Measurements from ENCODE around the gene PARVB.
"Not testable (repeated sequence)": the region's sequence is repeated elsewhere in the genome, so short reads cannot be mapped to it uniquely, and the experiment has no call there.

The PARVB gene

DNA sequence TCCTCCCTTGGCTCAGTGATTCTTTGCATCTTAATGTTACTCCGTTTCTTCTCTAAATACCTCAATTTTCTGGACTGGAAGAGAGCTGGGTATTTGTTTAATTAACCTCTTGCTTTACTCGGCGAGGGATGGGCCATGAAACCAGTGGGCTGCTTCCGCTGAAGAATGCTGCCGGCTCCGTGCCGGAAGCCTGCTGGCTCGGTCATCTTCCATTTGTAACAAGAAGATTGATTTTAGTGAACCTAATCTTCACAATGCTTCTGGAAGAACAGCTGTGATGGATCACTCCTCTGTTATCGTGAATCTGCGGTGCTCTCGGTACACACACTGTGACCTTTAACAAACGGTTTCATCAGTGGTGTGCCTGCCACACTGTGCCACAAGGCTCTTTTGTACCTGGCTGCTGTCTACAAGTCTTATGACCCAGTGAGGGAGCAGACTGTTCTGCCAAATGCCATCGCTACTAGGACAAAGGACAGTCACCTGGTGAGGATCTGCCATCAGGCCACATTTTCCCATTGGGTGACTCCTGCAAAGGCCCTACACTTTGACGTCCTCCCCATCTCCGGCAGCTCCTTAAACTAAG lies 25.3 kb upstream of the PARVB start:
- no peak for DNase-seq

- DNase-seq: no peak
These were observed 24.7 kb upstream of the PARVB start for GRCh38 chr22:43999378-43999777.

GRCh38 chr22:44000123-44000522 lies 24.0 kb upstream of the PARVB start:
- no peak for DNase-seq

GRCh38 chr22:44001521-44001920 lies 22.6 kb upstream of the PARVB start:
- DNase-seq: no peak

GRCh38 chr22:44002324-44002723 lies 21.8 kb upstream of the PARVB start:
- no peak for DNase-seq

- no peak for DNase-seq
These were observed 21.1 kb upstream of the PARVB start for GRCh38 chr22:44002997-44003396.

DNA sequence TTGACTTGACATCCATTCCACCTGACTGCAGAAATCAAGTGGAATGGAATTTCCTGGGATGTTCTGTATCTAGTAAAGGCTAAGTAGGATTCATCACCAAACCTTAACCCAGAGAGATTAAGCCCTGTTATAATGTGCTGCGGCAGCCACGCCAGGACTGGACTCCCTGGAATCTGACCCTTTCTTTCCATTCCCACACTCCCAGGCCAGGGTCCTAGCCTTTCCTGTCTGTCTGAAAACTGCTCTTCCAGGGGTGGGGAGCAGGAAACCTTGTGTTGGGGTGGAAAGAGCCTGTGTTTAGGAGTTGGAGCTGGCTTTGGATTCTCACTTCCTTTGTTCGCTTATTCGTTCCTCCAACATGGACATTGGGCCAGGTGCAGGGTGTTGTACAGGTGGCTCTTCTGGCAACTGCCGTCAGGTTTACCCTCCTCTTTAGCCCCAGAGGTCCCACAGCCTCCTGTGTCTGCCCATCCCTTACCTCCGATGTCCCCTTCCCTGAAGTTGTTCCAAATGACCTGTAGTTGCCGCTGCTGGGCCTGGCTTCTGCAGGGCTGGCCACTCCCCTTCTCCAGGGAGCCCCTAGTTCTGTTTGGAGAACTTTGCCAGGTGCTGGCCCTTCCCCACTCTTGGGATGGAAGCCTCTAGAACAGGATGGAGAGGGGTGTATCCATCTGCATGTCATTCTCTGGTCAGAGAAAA lies 20.5 kb upstream of the PARVB start:
- DNase-seq: no peak

DNA sequence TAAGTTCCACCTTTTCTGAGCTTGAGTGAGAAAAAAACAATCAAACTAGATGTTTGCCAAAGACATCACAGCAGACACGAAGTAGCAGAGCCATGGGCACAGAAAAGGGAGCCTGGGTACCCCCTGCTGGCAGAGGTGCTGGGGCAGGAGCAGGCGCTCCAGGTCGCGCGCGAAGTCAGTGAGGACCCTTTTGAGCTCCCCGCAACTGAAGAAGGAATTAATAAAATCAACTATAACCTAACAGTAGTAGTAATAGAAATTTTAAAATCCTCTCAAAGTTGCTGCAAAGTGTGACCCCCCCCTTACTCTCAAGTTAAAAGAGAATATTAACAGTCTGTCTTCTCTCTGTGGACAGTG lies 20.0 kb upstream of the PARVB start:
- DNase-seq: no peak

DNA sequence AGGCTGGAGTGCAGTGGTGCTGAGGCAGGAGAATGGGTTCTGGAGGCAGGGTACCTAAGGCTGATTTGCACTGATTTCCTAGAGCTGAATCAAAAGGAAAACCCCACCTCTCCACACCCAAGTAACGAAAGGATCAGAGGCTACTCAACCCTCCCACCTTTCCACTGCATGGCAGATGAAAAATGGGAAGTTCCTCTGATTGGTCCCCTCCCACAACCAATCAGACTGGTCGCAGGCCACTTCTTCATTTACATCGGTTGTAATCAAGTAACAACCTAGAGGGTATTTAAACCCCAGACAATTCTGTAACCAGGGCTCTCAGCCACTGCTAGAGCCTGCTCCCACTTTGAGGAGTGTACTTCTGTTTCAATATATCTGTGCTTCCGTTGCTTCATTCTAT lies 18.6 kb upstream of the PARVB start:
- peak; percentile 69 for DNase-seq

GRCh38 chr22:44012162-44012561 lies 11.9 kb upstream of the PARVB start:
- DNase-seq: peak; percentile 65

DNA sequence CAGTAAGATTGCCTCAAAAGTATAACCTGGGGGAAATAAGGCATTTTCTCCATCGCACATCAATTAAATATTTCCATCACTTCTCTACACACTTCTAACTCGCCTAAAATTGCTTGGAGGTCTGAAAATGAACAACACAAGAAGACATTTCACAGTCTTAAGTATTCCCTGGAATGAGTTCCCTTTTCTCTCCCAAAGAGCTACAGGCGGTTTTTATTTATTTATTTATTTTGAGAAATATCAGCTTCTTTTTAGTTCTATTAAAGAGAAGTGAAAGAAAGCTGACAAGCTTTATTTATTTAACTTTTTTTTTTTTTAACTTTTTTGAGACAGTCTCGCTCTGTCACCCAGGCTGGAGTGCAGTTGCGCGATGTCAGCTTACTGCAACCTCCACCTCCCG lies 11.5 kb upstream of the PARVB start:
- DNase-seq: no peak

DNA sequence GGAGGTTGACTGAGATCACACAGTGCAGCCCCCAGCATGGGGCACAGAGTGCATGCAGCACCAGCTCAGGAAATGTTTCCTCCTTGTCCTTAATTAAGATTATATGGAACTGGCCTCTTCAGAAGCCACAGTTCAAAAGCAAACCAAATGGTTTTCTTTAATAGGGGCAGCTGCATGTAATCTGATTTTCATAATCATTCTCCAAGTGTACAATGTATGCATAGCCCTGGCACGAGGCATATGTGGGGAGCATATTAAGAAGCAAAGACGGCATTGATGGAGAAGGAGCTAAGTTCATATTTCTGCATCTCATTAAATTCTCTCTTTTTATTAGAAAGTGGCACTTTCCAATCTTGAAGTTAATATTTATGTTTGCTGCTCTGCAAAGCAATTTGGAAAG lies 9.9 kb upstream of the PARVB start:
- no peak for DNase-seq

- DNase-seq: not testable (repeated sequence)
These were observed 7.5 kb upstream of the PARVB start for GRCh38 chr22:44016586-44016985.

GRCh38 chr22:44018594-44018993 lies 5.5 kb upstream of the PARVB start:
- no peak for DNase-seq

DNA sequence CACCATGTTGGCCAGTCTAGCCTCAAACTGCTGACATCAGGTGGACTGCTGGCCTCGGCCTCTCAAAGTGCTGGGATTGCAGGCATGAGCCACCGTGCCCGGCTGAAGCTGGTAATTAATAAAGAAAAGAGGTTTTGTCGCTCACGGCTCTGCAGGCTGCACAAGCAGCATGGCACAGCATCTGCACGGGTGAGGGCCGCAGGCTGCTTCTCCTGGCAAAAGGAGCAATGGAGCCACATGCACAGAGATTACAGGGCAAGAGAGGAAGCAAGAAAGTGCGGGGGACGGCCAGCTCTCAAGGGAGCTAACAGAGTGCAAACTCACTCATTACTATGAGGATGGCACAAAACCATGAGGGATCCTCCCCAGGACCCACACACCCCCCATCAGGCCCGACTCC lies 4.7 kb upstream of the PARVB start:
- no peak for DNase-seq

DNA sequence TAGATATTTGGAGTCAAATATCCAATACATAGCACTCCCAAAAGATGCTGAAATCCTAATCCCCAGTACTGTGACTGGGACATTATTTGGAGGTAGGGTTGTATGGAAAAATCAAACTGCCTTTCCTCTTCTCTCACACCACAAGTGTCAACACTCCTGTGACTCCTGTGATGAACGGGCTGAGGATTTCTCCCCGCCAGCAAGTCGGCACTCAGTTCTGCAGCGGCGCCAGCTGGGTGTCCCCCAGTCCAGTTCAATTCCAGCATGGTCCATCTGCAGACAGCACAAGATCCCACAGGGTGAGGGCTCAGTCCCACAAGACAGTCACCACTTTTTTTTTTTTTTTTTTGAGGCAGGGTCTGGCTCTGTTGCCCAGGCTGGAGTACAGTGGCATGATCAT lies 4.3 kb upstream of the PARVB start:
- DNase-seq: no peak

GRCh38 chr22:44020981-44021380 lies 3.1 kb upstream of the PARVB start:
- no peak for DNase-seq

DNA sequence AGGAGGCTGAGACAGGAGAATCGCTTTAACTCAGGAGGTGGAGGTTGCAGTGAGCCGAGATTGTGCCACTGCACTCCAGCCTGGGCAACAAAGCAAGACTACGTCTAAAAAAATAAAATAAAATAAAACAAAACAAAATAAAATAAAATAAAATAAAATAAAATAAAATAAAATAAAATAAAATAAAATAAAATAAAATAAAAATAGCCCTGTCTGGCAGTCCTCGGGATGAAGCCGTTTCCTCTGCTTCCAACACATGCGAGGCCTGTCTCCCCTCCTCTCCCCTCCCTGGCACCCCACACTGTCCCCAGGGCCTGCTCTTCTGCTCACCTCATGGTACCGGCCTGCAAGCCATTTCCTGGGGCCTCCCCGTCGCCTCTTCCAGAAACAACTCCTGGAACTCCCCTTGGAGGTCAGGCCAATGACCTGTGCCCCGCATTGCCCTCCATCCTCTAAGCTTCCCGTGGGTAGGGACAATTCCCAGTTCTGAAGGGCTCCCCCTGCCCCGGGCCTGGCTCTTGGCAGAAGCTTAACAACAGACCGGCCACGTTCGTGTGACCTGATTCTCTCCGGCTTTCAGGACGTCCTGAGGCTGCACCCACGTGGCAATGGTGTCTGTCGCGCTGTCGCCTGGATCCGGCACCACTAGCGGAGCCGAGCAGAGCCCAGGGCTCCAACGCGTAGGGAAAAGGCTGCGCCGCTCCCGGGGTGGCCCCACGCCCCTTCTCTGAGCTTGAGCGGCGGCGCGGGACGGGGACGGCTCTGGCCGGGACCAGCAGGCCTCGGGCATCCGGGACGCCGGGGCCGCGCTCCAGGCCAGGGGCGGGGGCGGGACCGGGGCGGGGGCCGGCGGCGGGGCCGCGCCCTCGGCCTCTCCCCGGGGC lies 456 bp upstream of the PARVB start:
- peak; percentile 52 for DNase-seq

DNA sequence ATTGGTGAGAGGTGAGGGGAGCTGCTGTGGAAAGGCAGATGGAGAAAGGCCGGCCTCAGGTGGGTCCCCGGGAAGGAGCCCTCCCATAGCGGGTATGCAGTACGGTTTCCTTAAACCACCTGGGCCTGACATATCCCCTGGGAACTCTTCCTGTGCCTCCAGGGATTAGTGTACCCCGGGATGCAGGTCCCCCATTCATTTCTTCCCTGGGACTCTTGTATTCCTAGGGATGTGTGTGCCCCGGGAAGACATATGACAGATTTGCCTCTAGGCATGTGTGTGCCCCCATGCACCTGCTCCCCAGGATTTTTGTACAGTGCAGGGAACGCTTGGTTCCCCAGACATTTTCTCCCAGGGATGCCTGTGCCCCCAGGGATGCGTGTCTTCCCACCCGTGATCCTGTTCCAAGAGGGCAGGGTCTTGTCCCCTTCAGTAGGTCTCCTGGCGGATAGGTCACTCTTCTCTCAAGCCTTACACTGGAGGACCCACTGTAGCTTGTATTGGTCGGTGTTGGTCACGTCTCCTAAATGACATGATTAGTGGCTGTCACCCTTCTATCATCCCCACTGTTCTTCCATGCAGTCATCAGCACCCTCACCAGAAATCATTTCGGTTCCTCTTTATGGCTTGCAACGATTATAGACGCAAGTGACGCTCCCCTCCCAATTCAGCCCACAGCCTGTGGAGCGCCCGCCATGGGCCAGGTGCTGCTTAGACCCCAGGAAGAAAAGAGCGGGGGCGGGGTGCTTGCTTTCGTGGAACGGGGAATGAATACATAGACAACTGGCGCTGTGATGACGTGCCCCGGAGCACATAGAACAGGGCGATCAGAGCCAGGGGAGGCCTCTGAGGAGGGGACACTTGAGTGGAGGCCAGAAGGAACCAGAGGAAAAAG lies 1.3 kb downstream of the PARVB start:
- peak; percentile 90 for DNase-seq

GRCh38 chr22:44026066-44026629 lies 2.0 kb downstream of the PARVB start:
- no peak for DNase-seq

- DNase-seq: peak; percentile 98
These were observed 2.8 kb downstream of the PARVB start for GRCh38 chr22:44026630-44027511.

DNA sequence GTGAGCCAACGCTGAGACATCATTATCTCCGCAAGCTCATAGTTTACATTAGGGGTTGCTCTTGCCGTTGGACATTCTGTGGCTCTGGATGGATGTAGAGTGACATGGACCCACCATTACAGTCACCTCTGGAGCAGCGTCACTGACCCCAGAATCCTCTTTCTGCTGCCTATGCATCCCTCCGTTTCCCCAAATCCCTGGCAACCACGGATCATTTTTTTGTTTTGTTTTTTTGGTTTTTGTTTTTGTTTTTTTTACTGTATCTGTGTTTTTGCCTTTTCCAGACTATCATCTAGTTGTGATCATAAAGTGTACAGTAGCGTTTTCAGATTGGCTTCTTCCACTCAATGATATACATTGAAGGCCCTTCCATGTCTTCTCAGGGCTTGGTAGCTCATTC lies 4.0 kb downstream of the PARVB start:
- no peak for DNase-seq
